ENCODE measurements around the gene WDFY3. TPM values are rescaled to one million over a fixed set of nuclear protein-coding genes. Genes with fewer than 3 reads are reported as not detected.

Gene WDFY3
- total RNA-seq, 1 experiment from 2014 or later: not detected

DNA sequence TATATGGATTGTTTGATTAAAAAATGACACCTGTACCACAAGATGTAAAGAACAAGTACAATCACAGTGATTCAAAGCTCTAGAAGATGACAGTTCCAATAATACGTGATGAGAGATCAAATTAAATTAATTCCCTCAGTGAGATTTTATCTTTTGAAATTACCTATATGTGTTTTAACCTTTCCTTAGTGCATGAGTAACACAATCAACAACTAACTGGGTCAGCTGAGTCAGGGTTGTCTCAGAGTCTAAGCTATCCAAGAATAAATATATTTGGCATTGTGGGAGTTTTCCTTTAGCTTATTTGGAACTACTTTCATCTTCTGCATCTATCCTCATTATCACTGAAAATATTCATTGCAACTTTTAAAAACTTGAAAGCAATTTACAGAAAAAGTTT lies 162.8 kb downstream of the WDFY3 start:
- Histone ChIP-seq H3K4me2 (ENCODE audit: low read depth, low read length, poor library complexity, severe bottlenecking) (no peak overlapping the region), H3K9ac (ENCODE audit: low read length) (no peak overlapping the region), H3K9me2 (replicated peaks; ENCODE audit: insufficient read depth, low read length) (no peaks in the 10 kb centered on the region), H3K9me3 (ENCODE audit: low read length) (no peaks in the 10 kb centered on the region), H3K36me3 (ENCODE audit: insufficient read depth, low read length) (no peaks in the 10 kb centered on the region), H3K79me2 (ENCODE audit: low read length) (no peaks in the 10 kb centered on the region), H3K27ac (ENCODE audit: low read length) (no peak overlapping the region), H3K27me3 (ENCODE audit: low read length) (no peaks in the 10 kb centered on the region), H4K20me1 (ENCODE audit: insufficient read depth, low read depth, low read length) (no peaks in the 10 kb centered on the region), H3K4me3 (ENCODE audit: low read length) (no peak overlapping the region), H3K4me1 (ENCODE audit: low read length) (no peaks in the 10 kb centered on the region), H2AFZ (ENCODE audit: low read length) (no peak overlapping the region)
- DNase-seq: no peak

GRCh38 chr4:84803116-84803515 lies 163.4 kb downstream of the WDFY3 start:
- Histone ChIP-seq H4K20me1 (ENCODE audit: insufficient read depth, low read depth, low read length) (no peaks in the 10 kb centered on the region), H3K4me3 (ENCODE audit: low read length) (no peak overlapping the region), H3K9me3 (ENCODE audit: low read length) (no peaks in the 10 kb centered on the region), H3K36me3 (ENCODE audit: insufficient read depth, low read length) (no peaks in the 10 kb centered on the region), H3K4me2 (ENCODE audit: low read depth, low read length, poor library complexity, severe bottlenecking) (no peak overlapping the region), H3K9me2 (replicated peaks; ENCODE audit: insufficient read depth, low read length) (no peaks in the 10 kb centered on the region), H3K27ac (ENCODE audit: low read length) (no peak overlapping the region), H3K9ac (ENCODE audit: low read length) (no peak overlapping the region), H3K4me1 (ENCODE audit: low read length) (no peaks in the 10 kb centered on the region), H3K79me2 (ENCODE audit: low read length) (no peaks in the 10 kb centered on the region), H3K27me3 (ENCODE audit: low read length) (no peaks in the 10 kb centered on the region), H2AFZ (ENCODE audit: low read length) (no peak overlapping the region)
- DNase-seq: no peak

DNA sequence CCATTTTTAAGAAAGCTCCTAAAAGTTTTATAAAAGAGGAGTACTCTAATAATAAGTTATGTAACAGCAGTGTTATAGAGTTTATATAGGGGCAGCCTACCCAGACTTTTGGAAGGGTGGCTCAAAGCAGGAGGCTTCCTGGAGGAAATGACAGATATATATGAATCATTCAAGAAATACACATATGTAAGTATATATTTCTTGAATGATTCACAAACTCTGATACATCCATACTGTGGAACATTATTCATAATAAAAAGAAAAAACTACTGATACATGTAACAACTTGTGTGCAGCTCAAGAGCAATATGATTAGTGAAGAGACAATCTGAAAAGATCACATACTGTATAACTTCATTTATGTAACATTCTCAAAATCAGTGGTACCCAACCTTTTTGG lies 166.2 kb downstream of the WDFY3 start:
- no peaks in the 10 kb centered on the region for H3K9me2 ChIP-seq (replicated peaks; ENCODE audit: insufficient read depth, low read length)
- no peaks in the 10 kb centered on the region for H4K20me1 ChIP-seq (ENCODE audit: insufficient read depth, low read depth, low read length)
- no peaks in the 10 kb centered on the region for H3K27me3 ChIP-seq (ENCODE audit: low read length)
- no peaks in the 10 kb centered on the region for H3K36me3 ChIP-seq (ENCODE audit: insufficient read depth, low read length)
- no peaks in the 10 kb centered on the region for H3K9me3 ChIP-seq (ENCODE audit: low read length)
- H3K27ac ChIP-seq (ENCODE audit: low read length): no peak overlapping the region
- H3K9ac ChIP-seq (ENCODE audit: low read length): no peak overlapping the region
- H2AFZ ChIP-seq (ENCODE audit: low read length): no peak overlapping the region
- no peak for DNase-seq
- no peaks in the 10 kb centered on the region for H3K4me1 ChIP-seq (ENCODE audit: low read length)
- H3K4me2 ChIP-seq (ENCODE audit: low read depth, low read length, poor library complexity, severe bottlenecking): no peak overlapping the region
- H3K4me3 ChIP-seq (ENCODE audit: low read length): no peak overlapping the region
- no peaks in the 10 kb centered on the region for H3K79me2 ChIP-seq (ENCODE audit: low read length)

GRCh38 chr4:84799318-84799717 lies 167.2 kb downstream of the WDFY3 start:
- no peak for DNase-seq
- H3K9me2 ChIP-seq (replicated peaks; ENCODE audit: insufficient read depth, low read length): no peaks in the 10 kb centered on the region
- H3K9ac ChIP-seq (ENCODE audit: low read length): no peak overlapping the region
- H3K9me3 ChIP-seq (ENCODE audit: low read length): no peaks in the 10 kb centered on the region
- no peak overlapping the region for H3K4me3 ChIP-seq (ENCODE audit: low read length)
- H3K79me2 ChIP-seq (ENCODE audit: low read length): no peaks in the 10 kb centered on the region
- H3K27me3 ChIP-seq (ENCODE audit: low read length): no peaks in the 10 kb centered on the region
- no peaks in the 10 kb centered on the region for H4K20me1 ChIP-seq (ENCODE audit: insufficient read depth, low read depth, low read length)
- H3K4me1 ChIP-seq (ENCODE audit: low read length): no peaks in the 10 kb centered on the region
- H3K36me3 ChIP-seq (ENCODE audit: insufficient read depth, low read length): no peaks in the 10 kb centered on the region
- no peak overlapping the region for H3K27ac ChIP-seq (ENCODE audit: low read length)
- H2AFZ ChIP-seq (ENCODE audit: low read length): no peak overlapping the region
- no peak overlapping the region for H3K4me2 ChIP-seq (ENCODE audit: low read depth, low read length, poor library complexity, severe bottlenecking)

DNA sequence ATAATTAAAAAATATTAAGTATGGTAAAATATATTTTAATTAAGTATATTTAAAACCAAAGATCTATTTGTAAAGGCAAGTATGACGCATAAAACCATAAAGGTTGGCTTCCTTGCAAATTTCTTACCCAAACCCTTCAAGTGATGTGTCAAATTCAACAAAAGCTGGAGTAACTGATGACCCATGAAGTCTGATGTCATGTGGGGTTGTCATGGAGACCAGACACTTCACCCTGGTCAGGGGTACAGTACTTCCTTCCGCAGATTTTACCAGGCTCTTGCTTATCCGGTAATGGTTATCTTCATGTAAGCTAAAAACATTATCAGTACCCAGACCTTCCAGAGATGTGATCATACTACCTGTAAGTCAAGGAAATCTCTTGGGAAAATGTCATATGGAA lies 170.1 kb downstream of the WDFY3 start:
- no peaks in the 10 kb centered on the region for H3K79me2 ChIP-seq (ENCODE audit: low read length)
- H3K4me2 ChIP-seq (ENCODE audit: low read depth, low read length, poor library complexity, severe bottlenecking): no peak overlapping the region
- no peak overlapping the region for H3K27ac ChIP-seq (ENCODE audit: low read length)
- no peaks in the 10 kb centered on the region for H3K4me1 ChIP-seq (ENCODE audit: low read length)
- H3K4me3 ChIP-seq (ENCODE audit: low read length): no peak overlapping the region
- no peaks in the 10 kb centered on the region for H4K20me1 ChIP-seq (ENCODE audit: insufficient read depth, low read depth, low read length)
- no peaks in the 10 kb centered on the region for H3K27me3 ChIP-seq (ENCODE audit: low read length)
- DNase-seq: no peak
- no peak overlapping the region for H2AFZ ChIP-seq (ENCODE audit: low read length)
- H3K9ac ChIP-seq (ENCODE audit: low read length): no peak overlapping the region
- no peaks in the 10 kb centered on the region for H3K9me2 ChIP-seq (replicated peaks; ENCODE audit: insufficient read depth, low read length)
- no peaks in the 10 kb centered on the region for H3K36me3 ChIP-seq (ENCODE audit: insufficient read depth, low read length)
- no peaks in the 10 kb centered on the region for H3K9me3 ChIP-seq (ENCODE audit: low read length)

GRCh38 chr4:84792366-84793301 lies 173.9 kb downstream of the WDFY3 start:
- no peak for DNase-seq
- H3K79me2 ChIP-seq (ENCODE audit: low read length): no peaks in the 10 kb centered on the region
- no peak overlapping the region for H2AFZ ChIP-seq (ENCODE audit: low read length)
- H3K4me1 ChIP-seq (ENCODE audit: low read length): no peaks in the 10 kb centered on the region
- no peak overlapping the region for H3K4me3 ChIP-seq (ENCODE audit: low read length)
- no peak overlapping the region for H3K27ac ChIP-seq (ENCODE audit: low read length)
- no peaks in the 10 kb centered on the region for H4K20me1 ChIP-seq (ENCODE audit: insufficient read depth, low read depth, low read length)
- no peak overlapping the region for H3K4me2 ChIP-seq (ENCODE audit: low read depth, low read length, poor library complexity, severe bottlenecking)
- H3K27me3 ChIP-seq (ENCODE audit: low read length): no peaks in the 10 kb centered on the region
- H3K9me2 ChIP-seq (replicated peaks; ENCODE audit: insufficient read depth, low read length): no peaks in the 10 kb centered on the region
- no peaks in the 10 kb centered on the region for H3K9me3 ChIP-seq (ENCODE audit: low read length)
- no peaks in the 10 kb centered on the region for H3K36me3 ChIP-seq (ENCODE audit: insufficient read depth, low read length)
- H3K9ac ChIP-seq (ENCODE audit: low read length): no peak overlapping the region

GRCh38 chr4:84790769-84791565 lies 175.5 kb downstream of the WDFY3 start:
- H2AFZ ChIP-seq (ENCODE audit: low read length): no peak overlapping the region
- no peaks in the 10 kb centered on the region for H3K9me2 ChIP-seq (replicated peaks; ENCODE audit: insufficient read depth, low read length)
- no peaks in the 10 kb centered on the region for H3K4me1 ChIP-seq (ENCODE audit: low read length)
- H3K9ac ChIP-seq (ENCODE audit: low read length): no peak overlapping the region
- H4K20me1 ChIP-seq (ENCODE audit: insufficient read depth, low read depth, low read length): no peaks in the 10 kb centered on the region
- H3K36me3 ChIP-seq (ENCODE audit: insufficient read depth, low read length): no peaks in the 10 kb centered on the region
- no peaks in the 10 kb centered on the region for H3K79me2 ChIP-seq (ENCODE audit: low read length)
- H3K4me2 ChIP-seq (ENCODE audit: low read depth, low read length, poor library complexity, severe bottlenecking): no peak overlapping the region
- H3K4me3 ChIP-seq (ENCODE audit: low read length): no peak overlapping the region
- H3K9me3 ChIP-seq (ENCODE audit: low read length): no peaks in the 10 kb centered on the region
- no peaks in the 10 kb centered on the region for H3K27me3 ChIP-seq (ENCODE audit: low read length)
- DNase-seq: no peak
- no peak overlapping the region for H3K27ac ChIP-seq (ENCODE audit: low read length)

- Histone ChIP-seq H3K9ac (ENCODE audit: low read length) (no peak overlapping the region), H3K36me3 (ENCODE audit: insufficient read depth, low read length) (no peaks in the 10 kb centered on the region), H3K27me3 (ENCODE audit: low read length) (no peaks in the 10 kb centered on the region), H3K27ac (ENCODE audit: low read length) (no peak overlapping the region), H4K20me1 (ENCODE audit: insufficient read depth, low read depth, low read length) (no peaks in the 10 kb centered on the region), H2AFZ (ENCODE audit: low read length) (no peak overlapping the region), H3K9me3 (ENCODE audit: low read length) (no peaks in the 10 kb centered on the region), H3K4me2 (ENCODE audit: low read depth, low read length, poor library complexity, severe bottlenecking) (no peak overlapping the region), H3K4me1 (ENCODE audit: low read length) (no peaks in the 10 kb centered on the region), H3K79me2 (ENCODE audit: low read length) (no peaks in the 10 kb centered on the region), H3K4me3 (ENCODE audit: low read length) (no peak overlapping the region), H3K9me2 (replicated peaks; ENCODE audit: insufficient read depth, low read length) (no peaks in the 10 kb centered on the region)
- DNase-seq: no peak
Measured at GRCh38 chr4:84786478-84786877, 180.0 kb downstream of the WDFY3 start.

All from Karpas-422 (cell line).